Measurements from ENCODE around the gene TMEM109.

Gene TMEM109

DNA sequence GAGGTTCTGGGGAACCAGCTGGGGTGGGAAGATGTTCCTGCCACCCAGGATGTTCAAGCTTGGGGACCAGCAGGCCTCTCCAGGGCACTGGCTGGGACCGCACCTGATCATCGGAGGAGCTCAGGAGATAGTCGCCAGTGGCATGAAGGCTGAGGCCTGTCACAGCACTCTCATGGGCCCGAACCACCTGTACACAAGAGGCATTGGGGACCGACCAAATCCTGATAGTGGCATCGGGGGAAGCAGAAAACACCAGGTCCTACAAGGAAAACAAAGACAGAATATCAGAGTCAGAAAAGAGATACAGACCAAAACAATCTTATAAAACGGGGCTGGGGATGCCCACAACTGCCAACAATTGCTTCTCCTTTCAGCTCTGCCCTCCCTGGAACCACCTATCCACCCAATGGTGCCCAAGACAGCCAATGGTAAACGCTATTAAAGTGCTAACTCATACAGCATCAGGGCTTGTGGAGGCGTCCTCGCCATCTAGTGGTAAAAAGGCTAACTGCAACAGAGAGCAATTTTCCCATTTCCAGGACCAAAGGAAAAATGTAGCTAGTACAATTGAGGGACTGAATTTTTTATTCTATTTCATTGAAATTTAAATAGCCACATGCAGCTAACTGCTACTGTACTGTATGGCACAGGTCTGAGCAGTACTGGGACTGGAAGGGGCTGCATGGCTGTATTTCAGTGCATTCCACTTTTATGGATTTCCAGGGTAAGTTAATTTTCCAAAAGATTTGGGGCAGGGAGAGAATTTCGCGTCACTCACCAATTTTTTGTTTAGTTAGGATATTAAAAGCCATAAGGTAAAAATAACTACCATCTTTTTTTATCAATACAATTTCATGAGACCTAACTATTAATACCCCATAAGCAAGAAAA is 14.7 kb upstream of the TMEM109 start:
- peak; percentile 71 for DNase-seq (ENCODE audit: extremely low spot score)
- ChIA-PET CTCF (interaction anchor here (0.6 to 1.6 kb wide), 14 partner anchors 8 to 297 kb away, joined by 3 to 23 read pairs (median 3); partner anchors contain the start of gene TMEM109), POLR2A (interaction anchor here (1.5 kb wide), 1 partner anchor 15 kb away, joined by 3 read pairs; the partner anchor contains the start of gene TMEM109)

DNA sequence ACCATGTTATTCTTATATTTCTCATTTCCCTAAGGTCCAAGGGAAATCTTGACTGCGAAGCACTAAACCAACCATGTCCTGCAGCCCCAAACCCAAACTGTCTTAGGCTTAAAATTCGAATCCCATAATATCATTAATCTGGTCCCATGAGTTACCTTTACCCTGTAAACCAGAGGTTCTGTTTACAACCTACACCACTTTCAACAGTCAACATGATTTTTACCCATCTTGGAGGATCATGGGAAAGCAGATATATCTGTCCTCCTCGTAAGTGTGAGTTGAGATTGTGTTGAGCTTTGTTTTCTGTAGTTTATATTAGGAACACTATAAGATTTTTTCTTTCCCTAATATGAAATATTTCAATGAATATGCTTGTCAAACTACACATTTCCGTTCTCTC is 14.0 kb upstream of the TMEM109 start:
- no peak for DNase-seq (ENCODE audit: extremely low spot score)
- ChIA-PET CTCF (interaction anchor here (0.6 to 1.6 kb wide), 16 partner anchors 7 to 1334 kb away, joined by 3 to 23 read pairs (median 3); partner anchors contain the start of gene TMEM109), POLR2A (interaction anchor here (1.5 kb wide), 1 partner anchor 14 kb away, joined by 3 read pairs; the partner anchor contains the start of gene TMEM109)
- TF ChIP-seq CTBP1 (IDR thresholded peaks at IDR 0.05; ENCODE audit: borderline replicate concordance) (no peak), FOXM1 (IDR thresholded peaks at IDR 0.05; ENCODE audit: borderline replicate concordance) (no peak), ZNF384 (IDR thresholded peaks at IDR 0.05) (no peak), LEF1 (IDR thresholded peaks at IDR 0.05; ENCODE audit: borderline replicate concordance) (no peak)

More for the DNA sequence above, 14.7 kb upstream of the TMEM109 start:
- TF ChIP-seq FOXA1 (IDR thresholded peaks at IDR 0.05) (no peak), TARDBP (IDR thresholded peaks at IDR 0.05) (no peak), LEF1 (IDR thresholded peaks at IDR 0.05; ENCODE audit: borderline replicate concordance) (no peak), BHLHE40 (IDR thresholded peaks at IDR 0.05; ENCODE audit: borderline replicate concordance) (no peak), FOXM1 (IDR thresholded peaks at IDR 0.05; ENCODE audit: borderline replicate concordance) (no peak), ZNF384 (IDR thresholded peaks at IDR 0.05) (no peak), FOXK2 (IDR thresholded peaks at IDR 0.05) (no peak), SUZ12 (IDR thresholded peaks at IDR 0.05) (no peak), CTBP1 (IDR thresholded peaks at IDR 0.05; ENCODE audit: borderline replicate concordance) (no peak)

DNA sequence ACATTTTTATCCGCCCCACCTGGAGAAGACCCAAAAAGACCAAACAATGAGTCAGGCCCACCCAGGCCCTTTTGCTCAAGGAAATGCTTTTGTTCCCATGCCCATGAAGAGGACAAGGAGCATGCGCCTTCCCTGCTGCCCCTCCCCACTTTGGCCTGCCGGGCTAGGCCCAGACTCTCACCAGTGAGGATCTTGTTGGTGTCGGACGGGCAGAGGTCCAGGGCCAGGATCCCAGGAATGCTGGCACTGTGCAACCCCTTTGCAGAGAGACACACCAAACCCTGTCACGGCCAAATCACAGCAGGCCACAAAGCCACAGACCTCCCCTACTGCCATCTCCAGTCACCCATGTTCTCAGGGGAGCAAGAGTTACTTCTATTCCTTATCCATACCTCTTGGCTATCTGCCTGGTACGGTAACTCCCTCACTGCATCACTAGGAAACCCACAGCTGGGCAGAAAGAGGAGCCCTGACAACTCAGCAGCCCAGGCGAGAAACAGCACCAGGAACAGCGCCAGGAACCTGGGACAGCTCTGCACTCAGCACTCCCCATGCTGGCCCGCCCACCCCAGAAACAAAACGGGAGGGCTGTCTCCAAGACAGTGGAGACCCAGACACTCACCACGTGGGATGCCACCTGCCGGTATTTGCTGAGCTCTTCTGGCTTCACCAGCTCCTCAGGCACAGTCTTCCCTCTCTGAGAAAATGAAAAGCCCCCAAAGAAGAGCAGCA is 13.1 kb upstream of the TMEM109 start:
- ChIA-PET CTCF (interaction anchor here (0.6 to 1.4 kb wide), 3 partner anchors 11 to 1335 kb away, joined by 3 to 10 read pairs (median 3); no protein-coding TSS in a partner anchor), POLR2A (interaction anchor here (1.0 to 1.4 kb wide), 2 partner anchors 13 to 15 kb away, joined by 4 to 5 read pairs; partner anchors contain the start of gene TMEM109)
- TF ChIP-seq FOXM1 (IDR thresholded peaks at IDR 0.05; ENCODE audit: borderline replicate concordance): no peak
- TF ChIP-seq FOXA1 (IDR thresholded peaks at IDR 0.05): no peak
- no peak for TF ChIP-seq ZNF384 (IDR thresholded peaks at IDR 0.05)
- TF ChIP-seq SP1 (IDR thresholded peaks at IDR 0.05): no peak
- no peak for TF ChIP-seq L3MBTL2 (conservative IDR thresholded peaks at IDR 0.05)
- TF ChIP-seq HDGF (IDR thresholded peaks at IDR 0.05; ENCODE audit: borderline replicate concordance): no peak
- no peak for TF ChIP-seq TARDBP (IDR thresholded peaks at IDR 0.05)
- TF ChIP-seq, protein P1, sequence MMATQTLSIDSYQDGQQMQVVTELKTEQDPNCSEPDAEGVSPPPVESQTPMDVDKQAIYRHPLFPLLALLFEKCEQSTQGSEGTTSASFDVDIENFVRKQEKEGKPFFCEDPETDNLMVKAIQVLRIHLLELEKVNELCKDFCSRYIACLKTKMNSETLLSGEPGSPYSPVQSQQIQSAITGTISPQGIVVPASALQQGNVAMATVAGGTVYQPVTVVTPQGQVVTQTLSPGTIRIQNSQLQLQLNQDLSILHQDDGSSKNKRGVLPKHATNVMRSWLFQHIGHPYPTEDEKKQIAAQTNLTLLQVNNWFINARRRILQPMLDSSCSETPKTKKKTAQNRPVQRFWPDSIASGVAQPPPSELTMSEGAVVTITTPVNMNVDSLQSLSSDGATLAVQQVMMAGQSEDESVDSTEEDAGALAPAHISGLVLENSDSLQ (IDR thresholded peaks at IDR 0.05): no peak

DNA sequence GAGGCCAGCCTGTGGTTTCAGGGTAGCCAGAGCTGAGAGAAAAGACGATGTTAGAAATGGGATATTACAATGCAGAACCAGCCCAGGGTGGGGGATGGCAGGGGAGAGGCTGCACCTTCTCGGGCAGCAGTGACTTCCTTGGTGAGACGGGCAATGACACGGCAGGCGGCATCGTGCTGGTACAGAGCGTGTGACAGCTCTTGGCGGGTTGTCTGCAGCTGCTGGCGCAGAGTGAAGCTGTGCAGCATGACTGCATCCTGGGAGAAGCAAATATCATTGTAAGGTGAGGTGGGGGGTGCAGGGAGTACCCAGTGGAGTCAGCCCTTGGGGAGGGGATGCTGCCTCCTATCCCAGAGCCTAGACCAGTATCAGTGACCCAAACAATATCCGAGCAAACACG is 11.3 kb upstream of the TMEM109 start:
- no peak for DNase-seq (ENCODE audit: extremely low spot score)
- CTCF ChIA-PET: interaction anchor here (1.2 to 1.5 kb wide), 2 partner anchors 11 to 15 kb away, joined by 3 to 4 read pairs; no protein-coding TSS in a partner anchor
- TF ChIP-seq CTBP1 (IDR thresholded peaks at IDR 0.05; ENCODE audit: borderline replicate concordance): no peak
- TF ChIP-seq FOXA1 (IDR thresholded peaks at IDR 0.05): no peak
- TF ChIP-seq, protein P1 (IDR thresholded peaks at IDR 0.05): no peak
- no peak for TF ChIP-seq SP1 (IDR thresholded peaks at IDR 0.05)
- TF ChIP-seq NFRKB (IDR thresholded peaks at IDR 0.05): no peak
- TF ChIP-seq ARNT (IDR thresholded peaks at IDR 0.05): no peak
- TF ChIP-seq FOXK2 (IDR thresholded peaks at IDR 0.05): no peak
- TF ChIP-seq BHLHE40 (IDR thresholded peaks at IDR 0.05; ENCODE audit: borderline replicate concordance): no peak
- POLR2A ChIA-PET: interaction anchor here (0.7 to 1.3 kb wide), 2 partner anchors 15 to 57 kb away, joined by 3 to 4 read pairs; no protein-coding TSS in a partner anchor

More for the DNA sequence above, 13.1 kb upstream of the TMEM109 start:
- no peak for DNase-seq (ENCODE audit: extremely low spot score)

DNA sequence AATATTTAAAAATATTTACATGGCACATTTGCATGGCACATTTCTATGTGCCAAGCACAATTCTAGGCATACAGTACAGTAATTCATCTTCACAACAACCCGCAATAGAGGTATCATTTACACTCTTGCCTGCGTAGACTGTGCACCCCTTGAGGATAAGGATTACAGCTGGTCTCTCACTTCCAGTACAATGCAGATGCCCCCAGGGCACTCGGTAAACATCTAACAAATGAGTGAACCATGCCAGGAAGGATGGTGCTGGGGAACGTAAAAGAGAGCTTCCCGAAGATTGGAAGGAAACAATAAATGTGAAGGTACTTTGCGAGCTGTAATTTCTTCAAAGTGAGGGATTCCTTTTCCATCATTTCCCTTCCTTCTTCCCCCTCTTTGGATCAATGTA is 8.9 kb upstream of the TMEM109 start:
- TF ChIP-seq FOXM1 (IDR thresholded peaks at IDR 0.05; ENCODE audit: borderline replicate concordance) (no peak), HDGF (IDR thresholded peaks at IDR 0.05; ENCODE audit: borderline replicate concordance) (no peak), FOXK2 (IDR thresholded peaks at IDR 0.05) (no peak), CTBP1 (IDR thresholded peaks at IDR 0.05; ENCODE audit: borderline replicate concordance) (no peak), L3MBTL2 (conservative IDR thresholded peaks at IDR 0.05) (no peak), ZNF384 (IDR thresholded peaks at IDR 0.05) (no peak), ARNT (IDR thresholded peaks at IDR 0.05) (no peak), ELF4 (IDR thresholded peaks at IDR 0.05) (no peak)
- POLR2A ChIA-PET: interaction anchor here (1.1 to 2.1 kb wide), 7 partner anchors 9 to 257 kb away, joined by 3 to 34 read pairs (median 4); partner anchors contain the start of genes TMEM109 and VPS37C
- CTCF ChIA-PET: interaction anchor here (0.6 to 1.0 kb wide), 2 partner anchors 10 to 74 kb away, joined by 3 to 4 read pairs; no protein-coding TSS in a partner anchor
- DNase-seq (ENCODE audit: extremely low spot score): no peak

DNA sequence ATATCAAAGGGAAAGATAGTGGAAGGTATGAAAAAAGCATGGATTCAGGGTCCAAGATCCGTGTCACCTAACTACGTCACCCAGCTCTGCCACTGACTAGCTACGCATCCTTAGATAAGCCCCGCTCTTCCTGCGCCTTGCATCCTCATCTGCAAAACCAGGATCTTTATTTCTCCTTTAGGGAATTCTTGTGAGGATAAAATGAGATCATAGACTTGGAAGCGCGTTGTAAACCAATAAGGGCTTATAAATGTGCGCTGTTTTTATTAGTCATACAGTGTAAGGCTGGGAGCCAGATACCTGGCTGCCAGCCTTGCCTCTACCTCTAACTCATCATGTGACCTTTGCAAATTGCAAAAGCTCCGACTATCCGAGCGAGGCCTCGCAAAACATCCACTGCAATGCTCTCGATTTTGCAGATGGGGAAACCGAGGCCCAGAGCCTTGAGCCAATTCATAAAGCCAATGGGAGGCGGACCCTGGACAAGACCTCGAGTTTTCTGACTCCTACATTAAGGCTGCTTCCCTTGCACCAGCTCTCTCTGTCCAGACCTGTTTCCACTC is 8.3 kb upstream of the TMEM109 start:
- TF ChIP-seq NFRKB (IDR thresholded peaks at IDR 0.05): no peak
- no peak for TF ChIP-seq LEF1 (IDR thresholded peaks at IDR 0.05; ENCODE audit: borderline replicate concordance)
- no peak for TF ChIP-seq ZNF384 (IDR thresholded peaks at IDR 0.05)
- TF ChIP-seq HDGF (IDR thresholded peaks at IDR 0.05; ENCODE audit: borderline replicate concordance): no peak
- TF ChIP-seq, protein P1 (IDR thresholded peaks at IDR 0.05): no peak
- no peak for TF ChIP-seq FOXK2 (IDR thresholded peaks at IDR 0.05)
- TF ChIP-seq CTBP1 (IDR thresholded peaks at IDR 0.05; ENCODE audit: borderline replicate concordance): no peak
- no peak for TF ChIP-seq BHLHE40 (IDR thresholded peaks at IDR 0.05; ENCODE audit: borderline replicate concordance)
- no peak for TF ChIP-seq TARDBP (IDR thresholded peaks at IDR 0.05)
- TF ChIP-seq ELF4 (IDR thresholded peaks at IDR 0.05): no peak
- no peak for TF ChIP-seq FOXM1 (IDR thresholded peaks at IDR 0.05; ENCODE audit: borderline replicate concordance)
- no peak for DNase-seq (ENCODE audit: extremely low spot score)
- ChIA-PET POLR2A (interaction anchor here (1.1 to 2.1 kb wide), 8 partner anchors 9 to 256 kb away, joined by 3 to 34 read pairs (median 4); partner anchors contain the start of genes TMEM109 and VPS37C), CTCF (interaction anchor here (1.0 kb wide), 1 partner anchor 10 kb away, joined by 3 read pairs; no protein-coding TSS in a partner anchor)

Data from HEK293T (cell line).